GM10266 (cell line): ENCODE measurements around the gene MAP3K4.

Experiments
- DNase-seq: peaks from one replicate; pipeline ENCODE4 v3.0.0; 2012; ENCODE audit errors: extremely low spot score
- TF ChIP-seq, protein P1 (sequence below): IDR thresholded peaks from 2 replicates; pipeline ENCODE4 v1.5.1; 2012; ENCODE audit warnings: mild to moderate bottlenecking, low read depth; ENCODE audit not compliant: control insufficient read depth, insufficient read depth; ENCODE audit errors: missing control alignments

MAP3K4 gene

GRCh38 chr6:161143663-161144430 is 152.3 kb downstream of the MAP3K4 start:
- no peak for DNase-seq
- TF ChIP-seq, protein P1, sequence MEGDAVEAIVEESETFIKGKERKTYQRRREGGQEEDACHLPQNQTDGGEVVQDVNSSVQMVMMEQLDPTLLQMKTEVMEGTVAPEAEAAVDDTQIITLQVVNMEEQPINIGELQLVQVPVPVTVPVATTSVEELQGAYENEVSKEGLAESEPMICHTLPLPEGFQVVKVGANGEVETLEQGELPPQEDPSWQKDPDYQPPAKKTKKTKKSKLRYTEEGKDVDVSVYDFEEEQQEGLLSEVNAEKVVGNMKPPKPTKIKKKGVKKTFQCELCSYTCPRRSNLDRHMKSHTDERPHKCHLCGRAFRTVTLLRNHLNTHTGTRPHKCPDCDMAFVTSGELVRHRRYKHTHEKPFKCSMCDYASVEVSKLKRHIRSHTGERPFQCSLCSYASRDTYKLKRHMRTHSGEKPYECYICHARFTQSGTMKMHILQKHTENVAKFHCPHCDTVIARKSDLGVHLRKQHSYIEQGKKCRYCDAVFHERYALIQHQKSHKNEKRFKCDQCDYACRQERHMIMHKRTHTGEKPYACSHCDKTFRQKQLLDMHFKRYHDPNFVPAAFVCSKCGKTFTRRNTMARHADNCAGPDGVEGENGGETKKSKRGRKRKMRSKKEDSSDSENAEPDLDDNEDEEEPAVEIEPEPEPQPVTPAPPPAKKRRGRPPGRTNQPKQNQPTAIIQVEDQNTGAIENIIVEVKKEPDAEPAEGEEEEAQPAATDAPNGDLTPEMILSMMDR = no peak

DNA sequence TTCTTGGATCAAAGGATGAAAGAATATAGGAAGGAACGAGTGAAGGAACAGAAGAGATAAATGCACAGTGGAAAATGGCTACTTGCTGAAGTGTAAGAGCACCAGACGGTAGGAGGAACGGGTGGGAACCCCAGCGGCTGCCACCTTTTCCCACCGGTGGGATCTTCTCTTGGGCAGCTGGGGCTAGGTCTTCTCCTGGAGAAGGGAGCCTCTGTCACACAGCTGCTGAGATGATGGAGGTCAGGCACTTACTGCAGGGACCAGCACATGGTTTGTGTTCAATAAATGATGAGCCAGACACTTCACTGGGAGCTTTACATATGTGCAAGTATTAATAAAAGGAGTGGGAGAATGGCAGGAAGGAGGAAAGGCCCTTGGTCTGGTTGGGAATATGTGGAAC is 158.6 kb downstream of the MAP3K4 start:
- no peak for DNase-seq
- TF ChIP-seq, protein P1 = no peak

DNA sequence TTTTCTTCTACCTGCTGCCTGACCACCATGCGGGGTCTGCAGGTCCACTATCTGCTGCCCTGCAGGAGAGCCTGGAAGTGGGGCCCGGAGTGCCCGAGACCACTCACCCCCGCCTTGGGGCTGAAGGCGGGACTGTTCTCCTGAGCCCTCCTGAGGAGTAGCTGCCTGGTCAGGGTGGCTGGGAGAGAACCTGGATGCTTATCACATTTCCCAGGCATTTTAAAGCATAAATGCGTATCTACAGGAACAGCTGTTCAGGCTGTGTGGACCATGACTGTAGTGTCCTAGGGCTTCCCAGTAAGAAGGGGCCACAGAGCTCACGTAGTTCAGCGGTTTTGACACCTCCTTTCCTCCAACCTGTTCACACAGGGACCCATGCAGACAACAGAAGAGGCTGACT is 159.0 kb downstream of the MAP3K4 start:
- no peak for DNase-seq
- TF ChIP-seq, protein P1 = no peak

GRCh38 chr6:161151059-161151645 is 159.6 kb downstream of the MAP3K4 start:
- no peak for DNase-seq
- TF ChIP-seq, protein P1 = no peak

DNA sequence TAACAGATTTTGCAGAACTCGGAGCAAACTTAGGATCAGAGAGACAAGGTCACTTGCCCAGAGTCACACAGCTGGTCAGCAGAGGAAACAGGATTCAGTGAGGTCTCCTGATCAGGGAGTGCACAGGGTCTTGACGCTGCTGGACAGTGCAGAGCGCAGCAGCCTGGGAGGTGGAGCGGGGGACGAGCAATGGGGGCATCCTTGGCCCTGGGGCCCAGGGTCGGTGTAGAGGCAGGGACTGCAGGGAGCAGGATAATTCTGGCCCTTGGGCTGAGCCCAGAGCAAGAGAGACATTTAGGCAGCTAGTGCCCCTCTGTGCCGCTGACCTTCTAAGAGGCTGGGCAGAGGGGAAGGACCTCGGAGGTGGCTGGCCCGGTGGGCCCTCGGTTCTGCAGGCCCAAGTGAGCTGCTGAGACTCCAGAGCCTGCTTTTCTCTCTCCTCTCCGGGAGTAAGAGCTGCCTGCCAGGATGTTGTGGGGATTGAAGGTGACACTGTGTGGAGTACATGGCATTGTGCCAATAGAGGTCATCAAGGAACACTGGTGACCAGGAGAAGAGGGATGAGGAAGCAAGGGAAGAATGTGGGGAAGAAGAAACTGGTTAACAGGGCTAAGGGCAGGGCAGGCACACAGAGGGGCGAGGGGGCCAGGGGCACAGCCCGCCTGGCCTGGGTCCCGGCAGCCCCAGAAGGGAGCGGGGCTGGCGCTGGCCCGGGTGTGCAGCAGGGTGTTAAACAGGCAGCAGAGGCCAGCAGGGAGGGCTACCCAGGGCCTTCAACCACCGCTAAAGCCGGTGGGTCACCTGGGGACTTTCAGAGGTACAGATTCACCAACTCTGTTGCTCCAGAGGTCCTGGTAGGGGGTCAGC is 160.3 kb downstream of the MAP3K4 start:
- TF ChIP-seq, protein P1 = no peak

GRCh38 chr6:161152527-161152862 is 160.9 kb downstream of the MAP3K4 start:
- no peak for DNase-seq
- TF ChIP-seq, protein P1 = no peak

More for the DNA sequence above, 160.3 kb downstream of the MAP3K4 start:
- DNase-seq = no peak
